HPDE6-E6E7 (cell line): Measurements from ENCODE around the gene SLC9A1.

ENCODE experiments used
- DNase-seq: peaks from one replicate; pipeline ENCODE4 v3.0.0; 2011; ENCODE audit warnings: missing footprints; ENCODE audit errors: extremely low spot score

SLC9A1 gene

DNA sequence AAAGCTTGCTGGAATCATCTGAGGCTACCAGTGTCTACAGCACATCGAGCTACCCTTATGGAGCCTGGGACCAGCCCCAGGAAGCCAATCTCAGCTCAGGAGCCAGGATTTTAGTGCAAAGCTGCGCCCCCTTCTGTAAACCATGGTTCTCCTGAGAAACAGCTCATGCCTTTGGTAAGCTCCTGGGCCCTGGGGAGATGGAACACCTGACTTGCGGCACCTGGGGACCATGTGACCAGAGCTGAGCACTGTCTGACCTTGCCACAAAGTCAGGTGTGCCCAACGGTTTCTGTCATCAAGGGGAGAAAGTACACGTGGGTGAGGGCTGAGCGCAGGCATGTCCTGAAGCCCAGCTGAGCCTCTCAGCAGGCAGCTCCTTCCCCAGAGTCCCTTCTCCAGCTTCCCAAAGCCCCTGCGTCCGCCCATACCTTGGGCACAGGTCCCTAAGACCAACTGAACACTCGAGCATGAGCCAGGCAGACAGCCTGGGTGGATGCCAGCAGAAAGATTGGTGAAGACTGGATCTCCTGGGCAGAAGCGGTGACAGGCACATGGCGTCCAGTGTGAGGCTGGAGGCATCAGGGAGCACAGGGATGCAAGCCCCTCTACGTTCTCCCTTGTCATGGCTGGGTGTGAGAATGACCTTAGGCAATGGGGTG, 84.4 kb downstream of the SLC9A1 start:
- no peak for DNase-seq

DNA sequence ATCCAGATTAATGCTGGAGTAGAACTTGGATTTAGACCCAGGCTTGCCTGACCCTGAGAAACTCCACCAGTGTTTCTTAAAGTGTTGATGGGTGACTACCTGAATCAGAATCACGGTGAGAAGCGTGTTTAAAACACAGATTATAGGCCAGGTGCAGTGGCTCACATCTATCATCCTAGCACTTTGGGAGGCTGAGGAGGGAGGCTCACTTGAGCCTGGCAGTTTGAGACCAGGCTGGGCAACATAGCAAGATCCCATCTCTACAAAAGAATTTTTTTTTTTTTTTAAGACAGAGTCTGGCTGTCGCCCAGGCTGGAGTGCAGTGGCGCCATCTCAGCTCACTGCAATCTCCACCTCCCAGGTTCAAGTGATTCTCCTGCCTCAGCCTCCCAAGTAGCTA, 86.0 kb downstream of the SLC9A1 start:
- DNase-seq, result no peak

- no peak for DNase-seq
Observed at GRCh38 chr1:27065999-27066630, 88.8 kb downstream of the SLC9A1 start.

- DNase-seq, result no peak
Observed at GRCh38 chr1:27060891-27061290, 94.0 kb downstream of the SLC9A1 start.

- DNase-seq, result no peak
Observed at GRCh38 chr1:27058966-27059669, 95.8 kb downstream of the SLC9A1 start.

GRCh38 chr1:27057801-27058625, 96.9 kb downstream of the SLC9A1 start:
- DNase-seq, result no peak

DNA sequence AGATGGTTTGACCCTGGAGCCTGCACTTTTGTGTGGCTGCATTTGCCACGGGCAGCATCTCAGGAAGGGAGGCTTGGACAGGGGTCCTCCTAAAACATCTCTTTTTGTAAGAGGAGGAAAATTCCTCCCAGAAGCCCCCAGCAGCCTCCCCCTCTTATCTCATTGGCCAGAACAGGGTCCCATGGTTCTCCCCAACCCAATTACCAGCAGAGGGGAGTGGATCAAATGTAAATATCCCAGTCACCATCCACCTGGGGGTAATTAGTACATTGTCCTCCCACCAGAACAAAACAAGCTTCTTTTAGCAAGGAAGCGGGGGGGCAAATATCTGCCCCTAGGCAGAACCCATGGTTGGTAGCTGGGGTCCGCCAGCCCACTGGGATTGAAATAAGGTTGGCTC, 97.5 kb downstream of the SLC9A1 start:
- no peak for DNase-seq

- DNase-seq, result no peak
Observed at GRCh38 chr1:27053977-27054753, 100.8 kb downstream of the SLC9A1 start.

DNA sequence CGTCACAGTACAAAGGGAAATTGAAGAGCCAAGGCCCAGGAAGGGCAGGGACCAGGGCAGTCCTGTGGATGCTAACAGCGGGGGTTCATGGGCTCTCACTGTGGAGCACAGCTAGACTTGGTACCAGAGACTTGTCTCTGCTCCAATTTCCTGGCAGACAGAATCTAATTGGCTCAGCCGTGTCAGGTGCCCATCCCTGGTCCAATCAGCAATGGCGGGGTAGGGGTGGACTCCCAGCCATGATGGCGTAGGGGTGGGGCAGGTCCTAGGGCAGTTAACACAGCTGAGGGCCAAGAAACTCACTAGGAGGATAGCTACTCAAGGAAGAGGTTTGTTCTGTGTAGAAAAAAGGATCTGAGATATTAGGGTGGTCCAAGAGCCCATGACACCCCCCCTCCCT, 102.4 kb downstream of the SLC9A1 start:
- no peak for DNase-seq

DNA sequence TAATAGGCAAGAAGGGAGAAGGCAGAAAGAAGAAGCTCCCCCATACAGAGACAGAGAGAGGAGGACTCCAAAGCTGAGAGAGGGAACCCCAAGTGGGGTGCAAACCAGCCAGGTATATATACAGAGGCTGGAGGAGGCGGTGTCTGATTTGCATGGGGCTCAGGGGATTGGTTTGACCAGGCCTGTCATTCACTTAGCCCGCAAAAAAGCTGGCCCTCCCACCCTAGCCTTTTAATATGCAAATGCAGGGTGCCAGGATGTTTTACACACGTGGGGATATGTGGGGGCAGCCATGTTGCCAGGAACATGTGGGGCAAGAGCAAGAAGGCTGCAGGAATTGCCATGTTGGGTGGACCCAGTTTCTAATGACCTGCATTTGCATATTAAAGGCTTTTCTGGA, 105.3 kb downstream of the SLC9A1 start:
- DNase-seq, result no peak

GRCh38 chr1:27049100-27049499, 105.8 kb downstream of the SLC9A1 start:
- no peak for DNase-seq
